ENCODE data around the gene TRAF5. TPM values are rescaled to one million over a fixed set of nuclear protein-coding genes. Genes with fewer than 3 reads are reported as not detected.

Gene TRAF5
- total and polyA plus RNA-seq, 2 of the 4 experiments (the other 2 are of a cell fraction) = 10.0 to 14.7 TPM

DNA sequence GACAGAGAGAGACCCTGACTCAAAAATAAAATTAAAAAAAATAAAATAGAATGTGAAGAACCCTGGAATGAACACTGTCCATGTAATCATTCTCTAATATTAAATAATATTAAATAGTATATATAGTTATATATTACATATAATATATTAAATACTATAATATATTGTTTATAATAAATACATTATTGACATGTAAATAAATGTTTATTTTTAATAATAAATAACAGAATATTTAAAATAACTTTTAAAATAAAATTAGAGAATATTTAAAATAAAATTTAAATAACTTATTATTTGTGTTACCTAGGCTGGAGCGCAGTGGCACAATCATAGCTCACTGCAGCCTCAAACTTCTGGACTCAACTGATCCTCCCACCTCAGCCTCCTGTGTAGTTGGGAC, 32.1 kb downstream of the TRAF5 start:
- POLR2A ChIA-PET (ENCODE audit: unreplicated experiment) = no interaction called here
- no peak overlapping the region for H2BK5ac ChIP-seq (ENCODE audit: low read depth, low read length, poor library complexity, severe bottlenecking)
- peaks cover 19% of the 10 kb centered on the region for H3K36me3 ChIP-seq (ENCODE audit: control insufficient read depth, insufficient read depth, low read length)
- H3K27me3 ChIP-seq (ENCODE audit: control insufficient read depth, insufficient read depth, low read length) = no peaks in the 10 kb centered on the region
- no peak overlapping the region for H3K27ac ChIP-seq (ENCODE audit: insufficient read depth, low read length)
- no peak overlapping the region for H2BK20ac ChIP-seq (ENCODE audit: low read depth, low read length)
- no peaks in the 10 kb centered on the region for H3K9me3 ChIP-seq (ENCODE audit: control insufficient read depth, insufficient read depth, low read length)
- no peak overlapping the region for H2AK5ac ChIP-seq (ENCODE audit: low read depth, low read length)
- no peak overlapping the region for H3K14ac ChIP-seq (replicated peaks; ENCODE audit: low read depth, low read length)
- no CpG with 5 or more reads among the region's 1 CpG for WGBS, 2 experiments (ENCODE audit: extremely low coverage in 2 of 2, insufficient read length in 1 of 2)
- H3K4me3 ChIP-seq (ENCODE audit: insufficient read depth, low read depth, low read length) = no peak overlapping the region
- no peak overlapping the region for H2BK15ac ChIP-seq (ENCODE audit: low read depth, low read length)
- H2AK9ac ChIP-seq (replicated peaks; ENCODE audit: low read depth, low read length, poor library complexity) = no peak overlapping the region
- H3K23ac ChIP-seq (ENCODE audit: low read depth, low read length) = no peak overlapping the region
- intact Hi-C loops (cut with micrococcal nuclease) (no loop called here), in situ Hi-C loops (cut with MboI; ENCODE audit: low sequenced_read_pairs) (no loop called here), dilution Hi-C loops (cut with HindIII; ENCODE audit: low sequenced_read_pairs, unreplicated experiment) (no loop called here)
- H3K79me1 ChIP-seq (ENCODE audit: low read depth in 1 of 2, low read length in 2 of 2) = peaks cover 12 to 16% of the 10 kb centered on the region in 2 experiments; a peak in 3 of 4 replicates
- DNase-seq (no peak), ATAC-seq (ENCODE audit: low read depth) (no peak)
- peaks cover 6% of the 10 kb centered on the region for H3K4me1 ChIP-seq (ENCODE audit: control insufficient read depth, insufficient read depth, low read length)
- no peaks in the 10 kb centered on the region for H4K20me1 ChIP-seq (ENCODE audit: insufficient read depth, low read length)
- peaks cover 10% of the 10 kb centered on the region; the same call in 1 of the 2 replicates for H3K9me1 ChIP-seq (ENCODE audit: insufficient read depth, low read length)
- no peak overlapping the region for H3K4ac ChIP-seq (ENCODE audit: low read depth, low read length)
- BruUV-seq (replicated peaks) = no TSS peak
- H3K4me2 ChIP-seq (ENCODE audit: low read depth, low read length) = no peak overlapping the region
- CTCF ChIA-PET = no interaction called here
- no peak overlapping the region for H4K91ac ChIP-seq (ENCODE audit: insufficient read depth, low read depth, low read length)
- no peak overlapping the region for H2AFZ ChIP-seq (replicated peaks; ENCODE audit: low read length, poor library complexity)
- no peak overlapping the region for H3K56ac ChIP-seq (ENCODE audit: extremely low read depth, insufficient read depth, low read length)
- H2BK120ac ChIP-seq (ENCODE audit: low read depth, low read length) = no peak overlapping the region
- no peak overlapping the region for H3K9ac ChIP-seq (ENCODE audit: low read depth, low read length)
- TF ChIP-seq RCOR1 (IDR thresholded peaks at IDR 0.05; ENCODE audit: insufficient replicate concordance, low read length) (no peak), SMC3 (IDR thresholded peaks at IDR 0.05; ENCODE audit: low read depth, low read length) (no peak), POLR2A (IDR thresholded peaks at IDR 0.05; ENCODE audit: low read depth, low read length) (no peak), CHD1 (IDR thresholded peaks at IDR 0.05; ENCODE audit: low read depth, low read length) (no peak), BHLHE40 (IDR thresholded peaks at IDR 0.05; ENCODE audit: low read depth, low read length) (no peak)
- no peak overlapping the region for H3K18ac ChIP-seq (ENCODE audit: low read depth, low read length)
- H4K8ac ChIP-seq (ENCODE audit: low read depth in 2 of 2, low read length in 2 of 2) = no peak overlapping the region
- no peak overlapping the region for H4K5ac ChIP-seq (ENCODE audit: low read depth, low read length)
